NT2/D1 (cell line): ENCODE measurements around the gene TCERG1L.

ENCODE experiments used
- DNase-seq: peaks from one replicate; pipeline ENCODE4 v3.0.0-alpha.2; 2011; ENCODE audit warnings: low read depth, low spot score
- H3K27me3 ChIP-seq: 2 replicates; pipeline ENCODE4 v1.6.0; 2011; ENCODE audit warnings: mild to moderate bottlenecking; ENCODE audit not compliant: insufficient read length, insufficient read depth
- H3K36me3 ChIP-seq: 2 replicates; pipeline ENCODE4 v1.6.1; 2011; ENCODE audit warnings: mild to moderate bottlenecking, low read length, mixed read lengths; ENCODE audit not compliant: insufficient read depth, insufficient read length
- H3K4me1 ChIP-seq: 2 replicates; pipeline ENCODE4 v1.5.1; 2011; ENCODE audit not compliant: insufficient read depth, insufficient read length
- H3K4me3 ChIP-seq: 2 replicates; pipeline ENCODE4 v1.5.1; 2011; ENCODE audit warnings: low read depth; ENCODE audit not compliant: insufficient read length
- H3K9ac ChIP-seq: 2 replicates; pipeline ENCODE4 v1.6.0; 2011; ENCODE audit warnings: low read depth; ENCODE audit not compliant: insufficient read length
- H3K9me3 ChIP-seq: 2 replicates; pipeline ENCODE4 v1.5.1; 2011; ENCODE audit warnings: mild to moderate bottlenecking, low read length; ENCODE audit not compliant: insufficient read depth
- SUZ12 ChIP-seq: IDR thresholded peaks from 2 replicates; pipeline ENCODE4 v1.6.1; 2011; ENCODE audit not compliant: insufficient read length, insufficient read depth; ENCODE audit errors: extremely low read depth
- YY1 ChIP-seq: IDR thresholded peaks from 2 replicates; pipeline ENCODE4 v1.6.1; 2011; ENCODE audit not compliant: insufficient read length, insufficient read depth
- ZNF274 ChIP-seq: IDR thresholded peaks from 2 replicates; pipeline ENCODE4 v1.6.1; 2011; ENCODE audit warnings: mild to moderate bottlenecking, low read depth, low read length

TCERG1L gene

GRCh38 chr10:131089150-131089549 is 222.4 kb downstream of the TCERG1L start:
- H3K9ac ChIP-seq = no peak overlapping the region
- no peaks in the 10 kb centered on the region for H3K36me3 ChIP-seq
- H3K4me1 ChIP-seq = peaks cover 3% of the 10 kb centered on the region
- no peaks in the 10 kb centered on the region for H3K9me3 ChIP-seq
- TF ChIP-seq SUZ12 = no peak
- H3K4me3 ChIP-seq = no peak overlapping the region
- H3K27me3 ChIP-seq = no peaks in the 10 kb centered on the region
- no peak for DNase-seq

- Histone ChIP-seq H3K4me3 (no peak overlapping the region), H3K9me3 (no peaks in the 10 kb centered on the region), H3K27me3 (no peaks in the 10 kb centered on the region), H3K36me3 (no peaks in the 10 kb centered on the region), H3K4me1 (peaks cover under 1% of the 10 kb centered on the region), H3K9ac (no peak overlapping the region)
- TF ChIP-seq ZNF274 (no peak), SUZ12 (no peak), YY1 (no peak)
- no peak for DNase-seq
Measured at GRCh38 chr10:131088619-131089018, 222.9 kb downstream of the TCERG1L start.

GRCh38 chr10:131087464-131088215 is 223.9 kb downstream of the TCERG1L start:
- TF ChIP-seq SUZ12 = no peak
- TF ChIP-seq YY1 = no peak
- TF ChIP-seq ZNF274 = no peak
- Histone ChIP-seq H3K36me3 (no peaks in the 10 kb centered on the region), H3K9ac (no peak overlapping the region), H3K27me3 (no peaks in the 10 kb centered on the region), H3K9me3 (no peaks in the 10 kb centered on the region), H3K4me3 (no peak overlapping the region), H3K4me1 (no peaks in the 10 kb centered on the region)
- DNase-seq = no peak

GRCh38 chr10:131086511-131086910 is 225.0 kb downstream of the TCERG1L start:
- no peaks in the 10 kb centered on the region for H3K27me3 ChIP-seq

GRCh38 chr10:131086094-131086493 is 225.4 kb downstream of the TCERG1L start:
- Histone ChIP-seq H3K9me3 (no peaks in the 10 kb centered on the region), H3K36me3 (no peaks in the 10 kb centered on the region), H3K4me3 (no peak overlapping the region), H3K9ac (no peak overlapping the region), H3K27me3 (no peaks in the 10 kb centered on the region), H3K4me1 (no peaks in the 10 kb centered on the region)
- no peak for DNase-seq
- TF ChIP-seq YY1 = no peak

More at GRCh38 chr10:131086511-131086910, 225.0 kb downstream of the TCERG1L start:
- no peak overlapping the region for H3K4me3 ChIP-seq
- no peak for DNase-seq
- H3K9me3 ChIP-seq = no peaks in the 10 kb centered on the region
- H3K4me1 ChIP-seq = no peaks in the 10 kb centered on the region
- H3K36me3 ChIP-seq = no peaks in the 10 kb centered on the region
- no peak overlapping the region for H3K9ac ChIP-seq
- TF ChIP-seq ZNF274 (no peak), SUZ12 (no peak), YY1 (no peak)

- DNase-seq = no peak
- Histone ChIP-seq H3K9ac (no peak overlapping the region), H3K4me1 (no peaks in the 10 kb centered on the region), H3K36me3 (no peaks in the 10 kb centered on the region), H3K27me3 (no peaks in the 10 kb centered on the region), H3K9me3 (no peaks in the 10 kb centered on the region), H3K4me3 (no peak overlapping the region)
- TF ChIP-seq ZNF274 = no peak
- no peak for TF ChIP-seq SUZ12
- TF ChIP-seq YY1 = no peak
Measured at GRCh38 chr10:131085091-131085860, 226.2 kb downstream of the TCERG1L start.

- H3K4me3 ChIP-seq = no peak overlapping the region
Measured at GRCh38 chr10:131084791-131085090, 226.8 kb downstream of the TCERG1L start.

More at GRCh38 chr10:131084791-131085090, 226.8 kb downstream of the TCERG1L start:
- no peaks in the 10 kb centered on the region for H3K9me3 ChIP-seq
- no peaks in the 10 kb centered on the region for H3K4me1 ChIP-seq
- H3K36me3 ChIP-seq = no peaks in the 10 kb centered on the region
- no peak overlapping the region for H3K9ac ChIP-seq
- no peaks in the 10 kb centered on the region for H3K27me3 ChIP-seq
- TF ChIP-seq ZNF274 (no peak), YY1 (no peak), SUZ12 (no peak)
- DNase-seq = no peak
